HG03097 (cell line): ENCODE data around the gene PDCD2L.
"Not testable (repeated sequence)": the region's sequence is repeated elsewhere in the genome, so short reads cannot be mapped to it uniquely, and the experiment has no call there.

Experiments
- ATAC-seq: cut with Tn5 transposase; IDR thresholded peaks from one replicate; pipeline ENCODE4 v1.9.1; 2021; ENCODE audit not compliant: unreplicated experiment, low FRiP score

The PDCD2L gene

DNA sequence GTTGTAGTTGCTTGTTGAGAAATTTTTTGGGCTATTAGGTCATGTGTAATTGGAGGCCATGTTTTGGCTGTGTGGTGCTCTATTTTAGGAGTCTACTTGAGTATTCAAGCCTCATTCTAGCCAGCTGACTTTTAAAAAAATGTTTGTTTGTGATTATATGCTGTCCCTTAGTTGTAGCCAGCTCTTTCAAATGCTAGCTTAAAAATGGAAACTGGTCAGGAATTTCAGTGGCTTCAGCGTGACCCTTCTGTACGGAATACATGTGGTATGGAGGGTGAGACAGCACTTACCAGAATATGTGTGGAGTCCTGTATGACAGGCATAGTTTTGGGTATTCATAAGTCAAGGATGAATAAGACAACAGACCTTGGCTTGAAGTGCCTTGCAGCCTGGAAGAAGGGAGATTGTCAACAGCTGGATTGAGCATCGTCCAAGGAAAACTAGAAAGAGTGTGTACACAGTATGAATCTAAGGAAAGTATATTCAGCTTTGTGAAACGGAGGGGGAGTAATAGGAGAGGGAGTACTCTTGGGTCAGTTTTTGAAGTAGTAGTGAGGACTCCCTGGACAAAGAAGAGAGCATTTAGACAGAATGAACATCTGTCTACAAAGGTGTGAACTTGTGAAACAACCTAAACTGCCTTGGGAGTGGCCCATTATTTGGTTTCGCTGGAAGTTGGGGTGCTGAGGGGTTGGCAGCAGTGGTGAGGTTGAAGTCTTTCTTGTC is 57.3 kb downstream of the PDCD2L start:
- no peak for ATAC-seq

DNA sequence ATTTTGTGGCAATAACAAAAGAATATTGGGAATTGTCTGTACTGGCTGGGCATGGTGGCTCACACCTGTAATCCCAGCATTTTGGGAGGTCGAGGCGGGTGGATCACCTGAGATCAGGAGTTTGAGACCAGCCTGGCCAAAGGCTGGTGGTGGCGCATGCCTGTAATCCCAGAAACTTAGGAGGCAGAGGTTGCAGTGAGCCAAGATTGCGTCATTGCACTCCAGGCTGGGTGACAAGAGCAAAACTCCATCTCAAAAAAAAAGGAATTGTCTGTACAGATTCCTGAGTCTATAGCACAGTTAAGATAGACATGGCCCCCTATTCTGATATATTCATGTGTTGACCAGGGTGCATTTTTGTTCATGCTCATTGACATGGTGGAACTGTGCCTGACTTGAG is 60.6 kb downstream of the PDCD2L start:
- ATAC-seq = not testable (repeated sequence)

DNA sequence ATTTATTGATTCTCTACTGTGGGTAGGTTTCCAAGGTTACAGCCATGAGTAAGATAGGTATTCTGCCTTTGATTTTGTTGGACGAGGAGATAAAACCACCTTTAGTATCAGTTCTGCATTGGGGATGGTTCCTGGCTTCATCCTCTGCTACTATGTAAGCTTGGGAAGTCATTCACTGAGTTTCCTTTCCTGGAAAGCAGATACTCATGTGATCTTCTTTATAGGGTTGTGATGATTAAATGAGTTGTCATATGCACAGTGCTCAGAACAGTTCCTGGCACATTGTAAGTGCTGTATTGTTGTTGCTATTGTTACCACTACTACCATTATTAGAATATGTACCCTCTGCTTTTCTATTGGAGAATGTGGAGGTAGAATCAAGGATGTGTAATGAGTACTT is 64.2 kb downstream of the PDCD2L start:
- ATAC-seq = no peak

DNA sequence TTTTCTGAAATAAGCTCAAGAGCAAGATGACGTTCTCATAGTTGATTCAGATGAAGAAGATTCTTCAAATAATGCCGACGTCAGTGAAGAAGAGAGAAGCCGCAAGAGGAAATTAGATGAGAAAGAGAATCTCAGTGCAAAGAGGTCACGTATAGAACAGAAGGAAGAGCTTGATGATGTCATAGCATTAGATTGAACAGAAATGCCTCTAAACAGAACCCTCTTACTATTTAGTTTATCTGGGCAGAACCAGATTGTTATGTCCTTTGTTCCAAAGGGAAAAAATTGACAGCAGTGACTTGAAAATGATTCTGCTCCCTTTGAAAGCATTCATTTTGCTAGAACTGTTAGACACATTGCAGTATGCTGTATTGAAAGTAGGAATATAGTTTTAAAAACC is 64.8 kb downstream of the PDCD2L start:
- ATAC-seq = not testable (repeated sequence)

DNA sequence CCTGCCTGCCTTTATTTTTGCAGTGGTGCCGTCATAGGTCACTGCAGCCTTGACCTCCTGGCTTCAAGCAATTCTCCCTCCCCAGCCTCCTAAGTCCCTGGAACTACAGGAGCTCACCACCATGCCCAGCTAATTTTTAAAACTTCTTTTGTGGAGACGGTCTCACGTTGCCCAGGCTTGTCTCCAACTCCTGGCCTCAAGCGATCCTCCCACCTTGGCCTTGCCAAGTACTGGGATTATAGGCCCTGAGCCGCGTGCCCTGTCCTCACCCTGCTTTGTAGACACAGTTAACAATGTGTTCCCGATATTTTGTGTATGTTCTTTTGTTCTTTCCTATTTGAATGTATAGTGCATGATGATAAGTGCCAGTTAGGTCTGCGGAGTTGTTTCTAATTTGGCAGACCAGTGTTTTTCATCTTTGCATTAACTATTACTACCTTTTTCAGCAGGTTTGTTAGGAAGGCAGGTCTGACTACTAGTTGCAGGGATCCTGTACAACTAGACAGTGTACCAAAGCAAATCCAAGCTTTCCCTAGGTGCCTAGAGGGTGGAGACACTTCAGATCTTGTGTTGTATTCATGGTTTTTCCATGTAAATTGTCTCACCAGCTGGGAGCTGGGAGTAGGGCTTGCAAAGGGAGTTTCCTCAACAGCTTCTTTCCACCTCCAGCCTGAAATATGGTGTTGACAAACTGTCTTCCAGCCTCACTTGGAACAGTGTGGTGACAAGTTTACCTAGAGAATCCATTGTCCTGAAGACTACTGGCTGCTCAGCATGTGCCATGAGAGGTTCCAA is 67.9 kb downstream of the PDCD2L start:
- ATAC-seq = no peak

DNA sequence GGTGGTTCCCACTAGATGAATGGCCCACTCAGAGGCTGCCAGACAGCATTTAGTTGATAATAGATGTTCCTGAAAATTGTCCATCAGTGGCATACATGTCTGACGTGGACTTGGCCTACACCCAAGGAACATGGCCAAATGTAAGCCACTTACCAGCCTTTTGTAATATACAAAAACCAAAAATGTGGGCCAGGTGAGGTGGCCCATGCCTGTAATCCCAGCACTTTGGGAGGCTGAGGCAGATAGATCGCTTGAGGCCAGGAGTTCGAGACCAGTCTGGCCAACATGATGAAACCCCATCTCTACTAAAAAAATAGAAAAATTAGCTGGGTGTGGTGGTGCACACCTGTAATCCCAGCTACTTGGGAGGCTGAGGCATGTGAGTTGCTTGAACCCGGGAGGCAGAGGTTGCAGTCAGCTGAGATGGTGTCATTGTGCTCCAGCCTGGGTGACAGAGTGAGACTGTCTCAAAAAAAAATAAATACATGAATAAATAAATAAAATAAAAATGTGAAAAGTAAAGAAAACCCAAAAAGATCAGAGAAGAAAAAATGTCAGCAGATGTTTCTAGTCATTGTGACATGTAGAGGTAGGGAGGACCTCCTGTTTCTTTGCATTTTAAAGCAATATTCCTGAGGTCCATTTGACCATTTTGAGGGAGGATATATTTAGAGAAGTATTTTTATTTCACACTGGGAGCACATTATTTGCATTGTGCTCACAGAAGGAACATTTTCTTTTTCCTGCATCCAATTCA is 70.2 kb downstream of the PDCD2L start:
- ATAC-seq = no peak

DNA sequence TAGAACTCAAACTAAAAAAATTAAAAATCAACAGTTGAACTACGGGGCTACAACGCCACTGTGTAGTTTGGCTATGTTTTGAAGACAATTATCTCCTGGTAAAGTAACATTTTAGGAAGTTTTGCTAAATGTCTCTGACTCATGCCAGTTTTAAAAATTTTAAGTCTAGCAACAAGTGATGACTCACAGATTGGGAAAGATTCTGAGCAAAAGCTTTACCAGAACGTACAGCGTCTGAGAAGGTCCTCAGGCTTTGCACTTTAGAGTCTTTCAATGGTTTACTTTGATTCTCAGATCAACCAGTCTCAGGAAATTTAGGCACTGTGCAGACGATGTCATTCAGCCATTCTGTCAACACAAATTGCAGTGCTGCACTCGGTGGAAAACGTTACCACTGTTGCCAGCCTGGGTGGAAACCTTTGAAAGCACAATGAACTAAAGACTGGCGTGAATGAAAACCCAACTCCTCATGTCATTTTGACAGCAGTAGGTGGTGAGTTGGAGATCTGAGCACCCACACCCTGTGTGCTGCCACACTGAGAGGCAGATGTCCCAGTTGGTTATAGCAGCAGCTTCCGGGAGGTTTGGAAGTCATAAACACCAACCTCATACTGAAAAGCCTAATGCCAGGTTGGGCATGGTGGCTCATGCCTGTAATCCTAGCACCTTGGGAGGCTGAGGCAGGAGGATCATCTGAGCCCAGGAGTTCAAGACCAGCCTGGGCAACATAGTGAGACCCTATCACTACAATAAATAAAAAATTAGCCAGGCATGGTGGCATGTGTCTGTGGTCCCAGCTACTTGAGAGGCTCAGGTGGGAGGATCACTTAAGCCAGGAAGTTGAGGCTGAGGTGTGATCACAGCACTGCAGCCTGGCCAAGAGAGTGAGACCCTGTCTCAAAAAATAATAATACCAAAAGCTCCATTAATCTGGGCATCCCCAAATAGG is 71.1 kb downstream of the PDCD2L start:
- ATAC-seq = no peak
